GM12864 (cell line): ENCODE measurements around the gene METTL2A.
A peak's percentile ranks its signal among the peaks of the same experiment; 100 is the strongest.
"Not testable (repeated sequence)": the region's sequence is repeated elsewhere in the genome, so short reads cannot be mapped to it uniquely, and the experiment has no call there.

Source experiments
- DNase-seq: peaks from one replicate; pipeline ENCODE4 v3.0.0-alpha.2; 2011; ENCODE audit warnings: low read depth
- H3K4me3 ChIP-seq: 2 replicates; pipeline ENCODE4 v1.5.1; 2011; ENCODE audit warnings: mild to moderate bottlenecking, low read depth, low read length, control low read depth
- TF ChIP-seq, protein P1 (sequence below): IDR thresholded peaks from 2 replicates; pipeline ENCODE4 v1.5.1; 2011; ENCODE audit warnings: low read depth, mild to moderate bottlenecking, moderate library complexity, low read length, control low read depth, inconsistent platforms; ENCODE audit errors: missing control alignments

The METTL2A gene

DNA sequence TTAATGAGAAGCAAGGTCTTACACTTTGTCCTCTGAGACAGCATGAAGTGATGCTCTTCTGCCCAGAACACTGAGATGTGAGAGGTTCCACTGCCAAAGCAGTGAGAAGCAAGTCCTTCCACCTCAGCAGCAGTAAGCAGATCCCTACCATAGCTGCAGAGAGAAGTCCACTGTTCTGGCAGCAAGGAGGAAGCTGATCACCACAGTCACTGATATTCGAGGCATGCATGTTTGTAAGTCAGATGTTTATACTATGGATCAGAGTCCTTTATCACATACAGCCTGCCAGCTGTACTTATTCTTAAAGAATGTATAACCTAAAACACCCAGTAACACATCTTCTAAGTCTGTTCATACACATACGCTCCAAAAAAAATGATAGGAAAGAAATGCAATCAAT is 18.2 kb upstream of the METTL2A start:
- H3K4me3 ChIP-seq, result no peak overlapping the region
- DNase-seq, result no peak
- TF ChIP-seq, protein P1, sequence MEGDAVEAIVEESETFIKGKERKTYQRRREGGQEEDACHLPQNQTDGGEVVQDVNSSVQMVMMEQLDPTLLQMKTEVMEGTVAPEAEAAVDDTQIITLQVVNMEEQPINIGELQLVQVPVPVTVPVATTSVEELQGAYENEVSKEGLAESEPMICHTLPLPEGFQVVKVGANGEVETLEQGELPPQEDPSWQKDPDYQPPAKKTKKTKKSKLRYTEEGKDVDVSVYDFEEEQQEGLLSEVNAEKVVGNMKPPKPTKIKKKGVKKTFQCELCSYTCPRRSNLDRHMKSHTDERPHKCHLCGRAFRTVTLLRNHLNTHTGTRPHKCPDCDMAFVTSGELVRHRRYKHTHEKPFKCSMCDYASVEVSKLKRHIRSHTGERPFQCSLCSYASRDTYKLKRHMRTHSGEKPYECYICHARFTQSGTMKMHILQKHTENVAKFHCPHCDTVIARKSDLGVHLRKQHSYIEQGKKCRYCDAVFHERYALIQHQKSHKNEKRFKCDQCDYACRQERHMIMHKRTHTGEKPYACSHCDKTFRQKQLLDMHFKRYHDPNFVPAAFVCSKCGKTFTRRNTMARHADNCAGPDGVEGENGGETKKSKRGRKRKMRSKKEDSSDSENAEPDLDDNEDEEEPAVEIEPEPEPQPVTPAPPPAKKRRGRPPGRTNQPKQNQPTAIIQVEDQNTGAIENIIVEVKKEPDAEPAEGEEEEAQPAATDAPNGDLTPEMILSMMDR, result no peak

- not testable (repeated sequence) for DNase-seq, H3K4me3 ChIP-seq
Measured at GRCh38 chr17:62413090-62413489, 10.6 kb upstream of the METTL2A start.

GRCh38 chr17:62426214-62426613 is 2.5 kb downstream of the METTL2A start:
- not testable (repeated sequence) for H3K4me3 ChIP-seq

DNA sequence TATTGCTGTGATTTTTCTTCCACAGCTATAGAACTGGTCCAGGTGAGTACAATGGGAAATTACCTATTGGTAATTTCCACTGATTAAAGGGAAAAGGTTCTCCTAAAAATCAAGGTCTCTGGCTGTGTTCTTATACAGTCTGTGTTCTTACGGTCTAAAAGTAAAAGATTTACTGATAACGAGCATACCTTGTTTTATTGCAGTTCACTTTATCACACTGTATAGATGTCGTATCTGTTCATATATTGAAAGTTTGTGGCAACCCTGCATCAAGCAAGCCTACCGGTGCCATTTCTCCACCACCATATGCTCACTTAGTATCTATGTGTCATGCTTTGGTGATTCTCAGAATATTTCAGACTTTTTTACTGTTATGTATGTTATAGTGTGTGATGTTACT is 11.6 kb downstream of the METTL2A start:
- H3K4me3 ChIP-seq, DNase-seq: not testable (repeated sequence)

More at GRCh38 chr17:62426214-62426613, 2.5 kb downstream of the METTL2A start:
- not testable (repeated sequence) for DNase-seq

- DNase-seq, H3K4me3 ChIP-seq: not testable (repeated sequence)
Measured at GRCh38 chr17:62441181-62441580, 17.5 kb downstream of the METTL2A start.

GRCh38 chr17:62444063-62444462 is 20.4 kb downstream of the METTL2A start:
- H3K4me3 ChIP-seq, result no peak overlapping the region
- no peak for DNase-seq
- TF ChIP-seq, protein P1, result no peak

GRCh38 chr17:62445791-62446190 is 22.1 kb downstream of the METTL2A start:
- DNase-seq, H3K4me3 ChIP-seq: not testable (repeated sequence)

DNA sequence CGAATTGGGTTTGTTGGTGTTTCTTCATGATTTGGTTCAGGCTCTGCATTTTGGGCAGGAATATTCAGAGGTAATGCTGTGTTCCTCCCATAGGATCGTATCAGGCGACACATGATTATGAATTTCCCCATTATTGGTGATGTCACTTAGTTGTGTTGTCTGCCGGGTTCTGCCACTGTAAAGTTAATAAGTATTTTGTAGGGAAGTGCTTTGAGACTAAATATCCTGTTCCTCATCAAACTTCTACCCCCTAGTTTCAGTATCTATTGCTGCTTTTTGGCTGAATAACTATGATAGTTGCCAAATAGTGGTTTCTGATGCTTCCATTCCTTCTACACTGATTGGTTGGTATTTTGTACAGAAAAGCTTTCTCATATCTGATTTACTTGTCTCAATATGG is 28.5 kb downstream of the METTL2A start:
- H3K4me3 ChIP-seq, DNase-seq: not testable (repeated sequence)

- DNase-seq, H3K4me3 ChIP-seq: not testable (repeated sequence)
Measured at GRCh38 chr17:62453041-62453440, 29.3 kb downstream of the METTL2A start.

DNA sequence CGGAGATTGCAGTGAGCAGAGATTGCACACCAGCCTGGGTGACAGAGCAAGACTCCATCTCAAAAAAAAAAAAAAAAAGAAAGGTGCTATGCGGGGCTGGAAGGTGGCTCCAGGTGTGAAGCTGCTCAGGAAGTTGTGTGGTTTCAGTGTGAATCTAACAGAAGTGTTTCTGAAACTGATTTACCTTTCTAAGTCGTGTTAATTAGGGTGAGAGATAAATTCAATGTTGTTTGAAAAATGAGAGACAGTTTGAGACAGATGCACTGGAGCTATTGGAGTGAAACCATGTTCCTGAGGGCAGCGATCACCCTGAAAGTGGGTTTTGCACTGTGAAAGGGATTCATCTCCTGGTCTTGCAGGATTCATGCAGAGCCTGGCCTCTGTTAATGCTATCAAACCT is 30.0 kb downstream of the METTL2A start:
- H3K4me3 ChIP-seq, result not testable (repeated sequence)

DNA sequence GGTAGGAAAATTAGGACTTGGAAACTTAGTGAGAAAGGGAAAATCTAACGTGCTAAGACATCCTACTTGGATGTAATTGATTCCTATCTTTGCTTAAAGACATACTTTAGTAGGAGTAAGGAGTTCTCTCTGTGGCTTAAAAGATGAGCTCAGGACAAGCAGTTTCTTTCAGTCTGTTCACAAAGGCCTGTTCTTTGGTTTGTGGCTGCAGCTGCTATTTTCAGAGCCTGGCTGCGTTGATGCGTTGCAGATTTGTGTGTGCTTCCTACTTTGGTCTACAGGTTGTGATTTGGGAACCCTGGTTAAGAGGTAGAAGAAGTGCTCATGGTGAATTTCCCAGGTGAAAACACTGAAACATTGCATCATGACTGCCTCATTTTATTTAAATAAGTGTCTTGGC is 30.4 kb downstream of the METTL2A start:
- H3K4me3 ChIP-seq, result not testable (repeated sequence)

More for the DNA sequence above, 30.0 kb downstream of the METTL2A start:
- peak; percentile 53 for DNase-seq

DNA sequence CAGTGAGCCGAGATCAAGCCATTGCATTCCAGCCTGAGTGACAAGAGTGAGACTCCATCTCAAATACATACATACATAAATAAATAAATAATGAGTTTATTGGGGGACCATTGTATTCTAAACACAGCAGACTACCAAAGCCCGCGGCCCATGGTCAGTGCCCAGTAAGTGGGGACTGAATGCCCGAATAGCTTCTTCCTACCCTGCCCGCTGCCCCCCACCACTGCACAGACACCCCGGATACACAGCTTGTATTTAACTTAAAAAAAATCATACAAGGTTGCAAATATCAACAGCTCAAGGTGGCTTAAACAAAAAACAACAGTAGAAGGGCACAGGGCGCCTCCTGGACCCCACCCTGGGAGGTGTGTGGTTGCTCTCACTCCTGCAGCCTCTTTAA is 32.3 kb downstream of the METTL2A start:
- DNase-seq, result no peak
- TF ChIP-seq, protein P1, result no peak
- H3K4me3 ChIP-seq, result no peak overlapping the region

More for the DNA sequence above, 30.4 kb downstream of the METTL2A start:
- peak; percentile 55 for DNase-seq

DNA sequence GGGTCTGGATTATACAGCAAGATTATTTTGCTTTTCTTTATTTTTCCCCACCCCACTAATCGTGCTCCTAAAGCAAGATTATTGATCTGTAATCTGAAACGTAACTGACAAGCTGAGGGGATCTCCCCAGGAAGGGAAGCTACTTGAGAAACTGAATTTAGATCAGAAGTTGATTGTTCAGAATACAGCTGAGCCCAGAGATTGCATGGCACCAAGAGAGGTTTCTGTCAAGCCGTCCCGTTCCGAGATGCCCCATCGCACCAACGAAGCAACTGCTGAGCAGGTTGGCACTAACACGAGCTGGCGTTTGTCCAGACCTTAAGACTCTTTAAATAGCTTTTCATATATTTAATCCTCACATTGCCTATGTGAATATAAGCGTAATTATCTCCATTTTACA is 34.8 kb downstream of the METTL2A start:
- peak overlapping the region; percentile 53; the same call in 1 of the 2 replicates for H3K4me3 ChIP-seq
- DNase-seq, result not testable (repeated sequence)

- DNase-seq, H3K4me3 ChIP-seq: not testable (repeated sequence)
Measured at GRCh38 chr17:62464422-62464821, 40.7 kb downstream of the METTL2A start.

DNA sequence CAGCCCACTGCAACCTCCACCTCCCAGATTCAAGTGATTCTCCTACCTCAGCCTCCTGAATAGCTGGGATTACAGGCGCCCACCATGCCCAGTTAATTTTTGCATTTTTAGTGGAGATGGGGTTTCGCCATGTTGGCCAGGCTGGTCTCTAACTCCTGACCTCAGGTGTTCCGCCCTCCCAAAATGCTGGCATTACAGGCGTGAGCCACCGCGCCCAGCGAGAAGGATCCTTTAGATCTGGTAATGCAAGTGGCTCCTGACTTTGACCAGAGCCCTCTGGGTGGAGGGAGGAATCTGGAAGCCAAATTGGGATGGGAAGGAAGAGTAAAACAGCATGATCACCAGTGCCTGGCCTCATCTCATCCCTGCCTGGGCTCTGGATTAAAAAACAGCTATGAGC is 41.6 kb downstream of the METTL2A start:
- not testable (repeated sequence) for H3K4me3 ChIP-seq, DNase-seq

- H3K4me3 ChIP-seq, DNase-seq: not testable (repeated sequence)
Measured at GRCh38 chr17:62470666-62471379, 47.1 kb downstream of the METTL2A start.
